A673 (cell line): ENCODE measurements around the gene NUTM1. TPM values are rescaled to one million over a fixed set of nuclear protein-coding genes. Genes with fewer than 3 reads are reported as not detected.

Experiments
- BruUV-seq: library from RNA; stranded (reverse); fragments of 400-500 nt; replicated peaks from 2 replicates; lab custom pipeline; 2021; lab: Mats Ljungman, UMichigan
- CTCF ChIA-PET: fragments of 300-600 bp; sonication (Branson Sonifier 250); formaldehyde crosslinking; loops from one replicate; lab custom pipeline; 2022; ENCODE audit warnings: antibody characterized with exemption; lab: Charles Lee
- POLR2A ChIA-PET: fragments of 300-600 bp; sonication (Branson Sonifier 250); formaldehyde crosslinking; loops from one replicate; lab custom pipeline; 2022; ENCODE audit warnings: antibody characterized with exemption; ENCODE audit not compliant: low non-redundant PET; lab: Charles Lee
- DNase-seq: peaks from one replicate; pipeline ENCODE4 v3.0.0-alpha.2; 2015; ENCODE audit warnings: low spot score
- H3K27ac ChIP-seq: fragments of 200-600 bp; sonication (generic); 2 replicates; pipeline ENCODE4 v1.5.1; 2016; ENCODE audit warnings: mixed run types, low read depth, mild to moderate bottlenecking, mixed read lengths, antibody characterized with exemption, low read length; ENCODE audit not compliant: poor library complexity, severe bottlenecking
- H3K27me3 ChIP-seq: fragments of 200-600 bp; sonication (generic); replicated peaks from 2 replicates; pipeline ENCODE4 v1.6.1; 2017; ENCODE audit warnings: mixed run types, low read depth, mild to moderate bottlenecking, mixed read lengths, antibody characterized with exemption, low read length; ENCODE audit not compliant: insufficient read depth, poor library complexity
- H3K36me3 ChIP-seq: fragments of 200-600 bp; sonication (generic); 2 replicates; pipeline ENCODE4 v1.6.1; 2016; ENCODE audit warnings: mixed run types, mild to moderate bottlenecking, mixed read lengths, antibody characterized with exemption, low read length; ENCODE audit not compliant: insufficient read depth, poor library complexity, severe bottlenecking
- H3K4me1 ChIP-seq: fragments of 200-600 bp; sonication (generic); 2 replicates; pipeline ENCODE4 v1.6.1; 2017; ENCODE audit warnings: mixed run types, mild to moderate bottlenecking, mixed read lengths, antibody characterized with exemption, low read length; ENCODE audit not compliant: insufficient read depth, poor library complexity, severe bottlenecking
- H3K4me3 ChIP-seq: fragments of 200-600 bp; sonication (generic); 2 replicates; pipeline ENCODE4 v1.5.1; 2016; ENCODE audit warnings: low read depth, mixed run types, mild to moderate bottlenecking, mixed read lengths, low read length; ENCODE audit not compliant: poor library complexity, severe bottlenecking
- H3K9me3 ChIP-seq: fragments of 200-600 bp; sonication (generic); 2 replicates; pipeline ENCODE4 v1.6.1; 2016; ENCODE audit warnings: mixed run types, low read depth, mild to moderate bottlenecking, mixed read lengths, antibody characterized with exemption, low read length; ENCODE audit not compliant: poor library complexity, severe bottlenecking
- EZH2 ChIP-seq: fragments of 200-600 bp; sonication (generic); IDR thresholded peaks from 2 replicates; pipeline ENCODE4 v1.6.1; 2017; ENCODE audit warnings: borderline replicate concordance, low read depth, mild to moderate bottlenecking, mixed read lengths, antibody characterized with exemption, low read length; ENCODE audit not compliant: poor library complexity, severe bottlenecking
- intact Hi-C: fragments of 100-400 bp; cut with micrococcal nuclease; formaldehyde crosslinking; loops from one replicate; pipeline ENCODE4 v1.10.0; 2022; ENCODE audit not compliant: unreplicated experiment
- total RNA-seq: library from RNA; stranded (reverse); gene quantifications from 2 replicates; pipeline ENCODE4 v1.2.3, GENCODE V29; 2021
- TF ChIP-seq, protein P1 (sequence below): fragments of 300-800, 200-600 bp; sonication (generic); conservative IDR thresholded peaks from 2 replicates; pipeline ENCODE4 v1.5.1; 2017; ENCODE audit warnings: low read depth, mild to moderate bottlenecking, antibody characterized with exemption, low read length, moderate library complexity, mixed read lengths

Gene NUTM1
- total RNA-seq, 1 experiment from 2014 or later: not detected

DNA sequence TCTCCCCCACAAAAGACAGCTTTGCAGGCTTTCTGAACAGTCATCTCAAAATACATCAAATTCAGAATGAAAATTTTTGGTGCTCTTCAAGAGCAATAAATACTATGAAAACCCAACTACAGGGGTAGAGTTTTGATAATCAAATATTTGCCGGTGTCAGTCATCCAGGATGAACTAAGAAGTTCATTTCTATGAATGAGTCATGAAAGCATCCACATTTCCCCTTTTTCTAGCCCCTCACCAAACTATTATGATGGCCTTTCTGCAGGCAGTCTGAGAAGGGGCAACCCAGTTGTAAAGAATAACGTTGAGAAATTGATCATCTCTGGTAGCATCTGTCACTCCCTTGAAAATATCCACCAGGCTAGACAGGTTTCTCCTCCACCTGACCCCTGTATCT is 27.0 kb downstream of the NUTM1 start:
- DNase-seq: no peak
- Histone ChIP-seq H3K9me3 (no peaks in the 10 kb centered on the region), H3K4me1 (peaks cover 8% of the 10 kb centered on the region), H3K27ac (no peak overlapping the region), H3K27me3 (no peaks in the 10 kb centered on the region), H3K4me3 (no peak overlapping the region), H3K36me3 (no peaks in the 10 kb centered on the region)
- BruUV-seq: no TSS peak
- ChIA-PET POLR2A (no interaction called here), CTCF (no interaction called here)
- intact Hi-C loops: no loop called here
- TF ChIP-seq, protein P1, sequence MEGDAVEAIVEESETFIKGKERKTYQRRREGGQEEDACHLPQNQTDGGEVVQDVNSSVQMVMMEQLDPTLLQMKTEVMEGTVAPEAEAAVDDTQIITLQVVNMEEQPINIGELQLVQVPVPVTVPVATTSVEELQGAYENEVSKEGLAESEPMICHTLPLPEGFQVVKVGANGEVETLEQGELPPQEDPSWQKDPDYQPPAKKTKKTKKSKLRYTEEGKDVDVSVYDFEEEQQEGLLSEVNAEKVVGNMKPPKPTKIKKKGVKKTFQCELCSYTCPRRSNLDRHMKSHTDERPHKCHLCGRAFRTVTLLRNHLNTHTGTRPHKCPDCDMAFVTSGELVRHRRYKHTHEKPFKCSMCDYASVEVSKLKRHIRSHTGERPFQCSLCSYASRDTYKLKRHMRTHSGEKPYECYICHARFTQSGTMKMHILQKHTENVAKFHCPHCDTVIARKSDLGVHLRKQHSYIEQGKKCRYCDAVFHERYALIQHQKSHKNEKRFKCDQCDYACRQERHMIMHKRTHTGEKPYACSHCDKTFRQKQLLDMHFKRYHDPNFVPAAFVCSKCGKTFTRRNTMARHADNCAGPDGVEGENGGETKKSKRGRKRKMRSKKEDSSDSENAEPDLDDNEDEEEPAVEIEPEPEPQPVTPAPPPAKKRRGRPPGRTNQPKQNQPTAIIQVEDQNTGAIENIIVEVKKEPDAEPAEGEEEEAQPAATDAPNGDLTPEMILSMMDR: no peak
- no peak for TF ChIP-seq EZH2

DNA sequence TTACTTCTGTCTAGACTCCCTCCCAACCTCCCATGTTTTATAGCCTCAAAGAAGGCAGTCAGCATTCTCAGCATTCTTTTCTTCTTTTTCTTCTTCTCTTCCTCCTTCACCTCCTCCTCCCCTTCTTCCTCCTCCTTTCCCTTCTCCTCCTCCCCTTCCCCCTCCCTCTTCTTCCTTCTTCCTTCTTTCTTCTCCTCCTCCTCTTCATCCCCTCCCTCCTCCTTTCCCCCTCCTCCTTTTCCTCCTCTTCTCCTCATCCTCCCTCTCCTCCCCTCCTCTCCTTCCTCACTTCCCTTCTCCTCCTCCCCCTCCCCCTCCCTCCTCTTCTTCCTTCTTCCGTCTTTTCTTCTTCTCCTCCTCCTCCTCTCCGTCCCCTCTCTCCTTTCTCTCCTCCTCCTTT is 27.5 kb downstream of the NUTM1 start:
- TF ChIP-seq, protein P1: no peak
- no peak for TF ChIP-seq EZH2
- POLR2A ChIA-PET: no interaction called here
- intact Hi-C loops: no loop called here
- CTCF ChIA-PET: no interaction called here
- H3K4me3 ChIP-seq: no peak overlapping the region
- peaks cover 8% of the 10 kb centered on the region for H3K4me1 ChIP-seq
- H3K27ac ChIP-seq: no peak overlapping the region
- no TSS peak for BruUV-seq
- no peaks in the 10 kb centered on the region for H3K36me3 ChIP-seq
- DNase-seq: no peak
- H3K9me3 ChIP-seq: no peaks in the 10 kb centered on the region
- H3K27me3 ChIP-seq: no peaks in the 10 kb centered on the region

DNA sequence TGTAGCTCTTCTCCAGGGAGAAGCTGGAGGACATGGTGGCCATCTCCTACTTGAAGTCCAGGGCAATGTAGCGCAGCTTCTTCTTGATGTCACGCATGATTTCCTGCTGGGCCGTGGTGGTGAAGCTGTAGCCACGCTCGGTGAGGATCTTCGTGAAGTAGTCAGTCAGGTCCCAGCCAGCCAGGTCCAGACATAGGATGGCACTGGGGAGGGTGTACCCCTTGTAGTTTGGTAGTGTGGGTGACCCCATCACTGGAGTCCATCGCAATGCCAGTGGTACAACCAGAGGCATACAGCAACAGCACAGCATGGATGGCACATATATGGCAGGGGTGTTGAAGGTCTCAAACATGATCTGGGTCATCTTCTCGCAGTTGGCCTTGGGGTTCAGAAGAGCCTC is 30.8 kb downstream of the NUTM1 start:
- no peak overlapping the region for H3K4me3 ChIP-seq
- no peaks in the 10 kb centered on the region for H3K36me3 ChIP-seq
- DNase-seq: no peak
- no peaks in the 10 kb centered on the region for H3K9me3 ChIP-seq
- POLR2A ChIA-PET: no interaction called here
- intact Hi-C loops: no loop called here
- no TSS peak for BruUV-seq
- no peaks in the 10 kb centered on the region for H3K27me3 ChIP-seq
- CTCF ChIA-PET: no interaction called here
- no peak overlapping the region for H3K27ac ChIP-seq
- no peaks in the 10 kb centered on the region for H3K4me1 ChIP-seq
- TF ChIP-seq, protein P1: no peak
- no peak for TF ChIP-seq EZH2
